GM19193 (cell line): ENCODE results near the gene MYT1.

ENCODE experiments used
- POLR2A ChIP-seq: IDR thresholded peaks from 4 replicates; pipeline ENCODE4 v1.6.1; 2011; ENCODE audit not compliant: insufficient read depth, insufficient read length; ENCODE audit errors: extremely low read depth

MYT1 gene

GRCh38 chr20:64169091-64169560, 4.9 kb downstream of the MYT1 start:
- no peak for TF ChIP-seq POLR2A

GRCh38 chr20:64171211-64171610, 7.0 kb downstream of the MYT1 start:
- no peak for TF ChIP-seq POLR2A

- no peak for TF ChIP-seq POLR2A
These were observed 8.9 kb downstream of the MYT1 start for GRCh38 chr20:64173116-64173515.

- TF ChIP-seq POLR2A = no peak
These were observed 12.3 kb downstream of the MYT1 start for GRCh38 chr20:64176551-64176950.

- TF ChIP-seq POLR2A = no peak
These were observed 12.7 kb downstream of the MYT1 start for GRCh38 chr20:64176971-64177370.

- no peak for TF ChIP-seq POLR2A
These were observed 13.1 kb downstream of the MYT1 start for GRCh38 chr20:64177384-64177783.

- no peak for TF ChIP-seq POLR2A
These were observed 13.5 kb downstream of the MYT1 start for GRCh38 chr20:64177787-64178186.

GRCh38 chr20:64179805-64180204, 15.6 kb downstream of the MYT1 start:
- no peak for TF ChIP-seq POLR2A

GRCh38 chr20:64180673-64181072, 16.4 kb downstream of the MYT1 start:
- TF ChIP-seq POLR2A = no peak

- no peak for TF ChIP-seq POLR2A
These were observed 17.1 kb downstream of the MYT1 start for GRCh38 chr20:64181391-64181790.

- TF ChIP-seq POLR2A = no peak
These were observed 18.1 kb downstream of the MYT1 start for GRCh38 chr20:64182146-64182865.

GRCh38 chr20:64183313-64183712, 19.1 kb downstream of the MYT1 start:
- TF ChIP-seq POLR2A = no peak

GRCh38 chr20:64184795-64185194, 20.5 kb downstream of the MYT1 start:
- TF ChIP-seq POLR2A = no peak

GRCh38 chr20:64185276-64185900, 21.1 kb downstream of the MYT1 start:
- TF ChIP-seq POLR2A = no peak

- TF ChIP-seq POLR2A = no peak
These were observed 21.9 kb downstream of the MYT1 start for GRCh38 chr20:64186071-64186598.

GRCh38 chr20:64188091-64188490, 23.8 kb downstream of the MYT1 start:
- TF ChIP-seq POLR2A = no peak
